Mammary epithelial cell (primary cell): ENCODE measurements around the gene IGLON5.

ENCODE experiments used
- EZH2 ChIP-seq: IDR thresholded peaks from 2 replicates; pipeline ENCODE4 v1.6.1; 2012; ENCODE audit warnings: low read length, inconsistent platforms, borderline replicate concordance
- TF ChIP-seq, protein P1 (sequence below), 2 donors: IDR thresholded peaks in 1 of 2; conservative IDR thresholded peaks in 1 of 2; 2 replicates each; pipeline ENCODE4 v1.5.1; 2011 to 2012; ENCODE audit warnings: inconsistent platforms in 2 of 2, low read length in 2 of 2, mild to moderate bottlenecking in 2 of 2, control low read depth in 1 of 2, low read depth in 1 of 2; ENCODE audit not compliant: insufficient read depth in 1 of 2; ENCODE audit errors: extremely low read depth in 1 of 2

DNA sequence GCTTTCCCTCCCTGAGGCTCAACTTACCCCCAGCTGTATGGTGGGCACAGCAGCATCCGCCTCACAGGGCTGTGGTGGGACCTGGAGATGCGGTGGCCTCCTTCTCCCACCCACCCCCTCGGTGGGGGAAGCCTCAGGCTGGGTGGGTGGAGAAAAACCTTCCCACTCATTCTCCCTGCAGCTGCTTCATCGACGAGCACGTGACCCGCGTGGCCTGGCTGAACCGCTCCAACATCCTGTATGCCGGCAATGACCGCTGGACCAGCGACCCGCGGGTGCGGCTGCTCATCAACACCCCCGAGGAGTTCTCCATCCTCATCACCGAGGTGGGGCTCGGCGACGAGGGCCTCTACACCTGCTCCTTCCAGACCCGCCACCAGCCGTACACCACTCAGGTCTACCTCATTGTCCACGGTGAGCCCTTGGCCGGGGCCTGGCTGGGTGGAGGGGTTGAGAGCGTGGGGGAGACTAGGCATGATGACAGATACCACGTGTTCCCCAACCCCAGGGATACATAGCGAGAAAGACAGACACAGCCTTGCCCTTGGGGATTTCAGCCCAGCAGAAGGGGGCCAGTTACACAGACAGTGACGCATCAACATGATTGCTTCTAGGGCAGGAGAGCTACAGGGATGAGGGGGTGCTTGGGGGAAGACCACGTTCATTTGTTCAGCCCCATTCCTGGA lies 12.2 kb downstream of the IGLON5 start:
- TF ChIP-seq, protein P1, sequence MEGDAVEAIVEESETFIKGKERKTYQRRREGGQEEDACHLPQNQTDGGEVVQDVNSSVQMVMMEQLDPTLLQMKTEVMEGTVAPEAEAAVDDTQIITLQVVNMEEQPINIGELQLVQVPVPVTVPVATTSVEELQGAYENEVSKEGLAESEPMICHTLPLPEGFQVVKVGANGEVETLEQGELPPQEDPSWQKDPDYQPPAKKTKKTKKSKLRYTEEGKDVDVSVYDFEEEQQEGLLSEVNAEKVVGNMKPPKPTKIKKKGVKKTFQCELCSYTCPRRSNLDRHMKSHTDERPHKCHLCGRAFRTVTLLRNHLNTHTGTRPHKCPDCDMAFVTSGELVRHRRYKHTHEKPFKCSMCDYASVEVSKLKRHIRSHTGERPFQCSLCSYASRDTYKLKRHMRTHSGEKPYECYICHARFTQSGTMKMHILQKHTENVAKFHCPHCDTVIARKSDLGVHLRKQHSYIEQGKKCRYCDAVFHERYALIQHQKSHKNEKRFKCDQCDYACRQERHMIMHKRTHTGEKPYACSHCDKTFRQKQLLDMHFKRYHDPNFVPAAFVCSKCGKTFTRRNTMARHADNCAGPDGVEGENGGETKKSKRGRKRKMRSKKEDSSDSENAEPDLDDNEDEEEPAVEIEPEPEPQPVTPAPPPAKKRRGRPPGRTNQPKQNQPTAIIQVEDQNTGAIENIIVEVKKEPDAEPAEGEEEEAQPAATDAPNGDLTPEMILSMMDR (conservative IDR thresholded peaks at IDR 0.05 in 1 of 2, IDR thresholded peaks at IDR 0.05 in 1 of 2; ENCODE audit: extremely low read depth in 1 of 2, insufficient read depth in 1 of 2, low read depth in 1 of 2, low read length in 2 of 2): no peak
- TF ChIP-seq EZH2: no peak
